ENCODE data around the gene GMEB2. TPM values are rescaled to one million over a fixed set of nuclear protein-coding genes. Genes with fewer than 3 reads are reported as not detected.
A peak's percentile ranks its signal among the peaks of the same experiment; 100 is the strongest.

Gene GMEB2
- total RNA-seq, 1 experiment from 2014 or later = 14.3 TPM

DNA sequence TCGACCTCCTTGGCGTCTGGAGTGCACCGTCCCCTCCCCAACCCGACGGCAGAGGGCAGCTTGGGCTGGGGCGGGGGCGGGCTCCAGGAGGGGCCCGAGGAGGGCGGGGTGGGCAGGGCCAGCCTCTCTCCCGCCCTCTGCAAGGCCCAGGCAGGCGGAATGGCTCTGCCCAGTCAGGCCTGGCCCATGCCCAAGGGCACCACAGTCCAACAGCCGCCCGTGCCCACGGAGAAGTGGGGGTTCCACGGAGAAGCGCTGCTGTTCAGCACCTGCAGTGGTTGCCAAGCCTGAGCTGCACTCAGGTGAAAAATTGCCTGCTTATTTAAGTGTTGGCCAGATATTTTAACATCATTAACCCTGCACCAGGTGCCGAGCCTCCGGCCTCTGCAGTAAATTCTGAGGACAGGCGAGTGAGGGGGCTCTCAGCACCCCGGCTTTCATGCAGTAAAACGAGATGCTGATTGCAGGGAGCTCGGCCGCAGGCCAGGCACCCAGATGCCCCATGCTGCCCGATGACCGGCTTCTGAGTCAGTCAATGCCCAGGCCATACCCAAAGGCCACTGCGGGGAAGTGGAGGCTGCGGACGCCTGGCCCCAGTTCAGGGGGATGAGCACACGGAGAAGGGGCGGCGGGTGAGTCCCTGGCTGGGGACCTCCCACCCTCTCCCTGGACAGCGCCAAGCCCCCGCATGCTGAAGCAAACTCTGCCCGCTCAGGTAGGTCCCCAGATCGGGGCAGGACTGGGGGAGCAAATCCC is 79.0 kb downstream of the GMEB2 start, which contains the start of gene SRMS:
Gene SRMS, minus strand, starts transcription at position 25 of the 756 bp plus-strand sequence. CDS start 286 bp downstream, outside the sequence.
- no peak within 1 kb of the TSS for H2AFZ ChIP-seq (ENCODE audit: low read length)
- no peak within 1 kb of the TSS for H2BK120ac ChIP-seq (ENCODE audit: low read depth, low read length, poor library complexity, severe bottlenecking)
- H3K23me2 ChIP-seq (ENCODE audit: insufficient read length, low read depth, low read length, poor library complexity, severe bottlenecking) = peaks cover 4% of the 10 kb centered on the region
- WGBS (ENCODE audit: extremely low coverage, insufficient read length, low lambda C conversion rate) = no CpG with 5 or more reads among the region's 35 CpGs
- no peak within 1 kb of the TSS for H2AK5ac ChIP-seq (ENCODE audit: insufficient read length, low read length)
- Mint-ChIP-seq H3K9me3 (no peaks in the 10 kb centered on the region), H3K27me3 (ENCODE audit: low read depth) (no peaks in the 10 kb centered on the region), H3K36me3 (ENCODE audit: insufficient read depth in 1 of 3, low read depth in 3 of 3) (no peaks in the 10 kb centered on the region; a peak in 1 of 7 replicates), H3K4me3 (no peak within 1 kb of the TSS), H3K27ac (no peak within 1 kb of the TSS), H3K4me1 (peaks cover 21 to 40% of the 10 kb centered on the region in 2 experiments)
- no peak within 1 kb of the TSS for H2BK12ac ChIP-seq (ENCODE audit: insufficient read length, low read depth, low read length)
- H4K8ac ChIP-seq (replicated peaks; ENCODE audit: insufficient read length, low read depth, low read length) = no peak within 1 kb of the TSS
- H3K23ac ChIP-seq (ENCODE audit: insufficient read length, low read depth, low read length) = no peak within 1 kb of the TSS
- H2BK5ac ChIP-seq (ENCODE audit: insufficient read length, low read length) = no peak within 1 kb of the TSS
- no peaks in the 10 kb centered on the region for H3K79me2 ChIP-seq (ENCODE audit: insufficient read depth, low read length)
- no peak within 1 kb of the TSS for H3K27ac ChIP-seq (ENCODE audit: insufficient read length, low read depth, low read length)
- H3K4me1 ChIP-seq (ENCODE audit: insufficient read depth, low read length) = no peaks in the 10 kb centered on the region; the same call in 1 of the 2 replicates
- no peak within 1 kb of the TSS for H3K4ac ChIP-seq (ENCODE audit: low read depth, low read length)
- H3K56ac ChIP-seq (ENCODE audit: insufficient read length, low read depth, low read length) = no peak within 1 kb of the TSS
- H3K79me1 ChIP-seq (ENCODE audit: insufficient read depth, low read depth, low read length, poor library complexity, severe bottlenecking) = no peaks in the 10 kb centered on the region
- no peak within 1 kb of the TSS for H3T11ph ChIP-seq (ENCODE audit: low read length)
- H4K20me1 ChIP-seq (ENCODE audit: control insufficient read depth, insufficient read depth, insufficient read length) = peaks cover 3% of the 10 kb centered on the region
- H3K9ac ChIP-seq (ENCODE audit: extremely low read depth, insufficient read length, low read length) = no peak within 1 kb of the TSS
- no peak within 1 kb of the TSS for H2BK20ac ChIP-seq (ENCODE audit: low read depth, low read length, poor library complexity, severe bottlenecking)
- H4K91ac ChIP-seq (ENCODE audit: insufficient read length, low read depth, low read length) = no peak within 1 kb of the TSS
- H3K14ac ChIP-seq (ENCODE audit: insufficient read depth, low read length) = no peak within 1 kb of the TSS; the same call in 1 of the 2 replicates
- H2BK15ac ChIP-seq (ENCODE audit: low read depth, low read length) = no peak within 1 kb of the TSS
- no peaks in the 10 kb centered on the region for H3K27me3 ChIP-seq (ENCODE audit: insufficient read depth, low read length)
- TF ChIP-seq, protein P1, sequence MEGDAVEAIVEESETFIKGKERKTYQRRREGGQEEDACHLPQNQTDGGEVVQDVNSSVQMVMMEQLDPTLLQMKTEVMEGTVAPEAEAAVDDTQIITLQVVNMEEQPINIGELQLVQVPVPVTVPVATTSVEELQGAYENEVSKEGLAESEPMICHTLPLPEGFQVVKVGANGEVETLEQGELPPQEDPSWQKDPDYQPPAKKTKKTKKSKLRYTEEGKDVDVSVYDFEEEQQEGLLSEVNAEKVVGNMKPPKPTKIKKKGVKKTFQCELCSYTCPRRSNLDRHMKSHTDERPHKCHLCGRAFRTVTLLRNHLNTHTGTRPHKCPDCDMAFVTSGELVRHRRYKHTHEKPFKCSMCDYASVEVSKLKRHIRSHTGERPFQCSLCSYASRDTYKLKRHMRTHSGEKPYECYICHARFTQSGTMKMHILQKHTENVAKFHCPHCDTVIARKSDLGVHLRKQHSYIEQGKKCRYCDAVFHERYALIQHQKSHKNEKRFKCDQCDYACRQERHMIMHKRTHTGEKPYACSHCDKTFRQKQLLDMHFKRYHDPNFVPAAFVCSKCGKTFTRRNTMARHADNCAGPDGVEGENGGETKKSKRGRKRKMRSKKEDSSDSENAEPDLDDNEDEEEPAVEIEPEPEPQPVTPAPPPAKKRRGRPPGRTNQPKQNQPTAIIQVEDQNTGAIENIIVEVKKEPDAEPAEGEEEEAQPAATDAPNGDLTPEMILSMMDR (conservative IDR thresholded peaks at IDR 0.05) = peak; percentile 24; the same call in 1 of the 3 replicates
- no peak within 1 kb of the TSS for H3K4me2 ChIP-seq (ENCODE audit: insufficient read depth, insufficient read length, low read length)
- DNase-seq = peak; percentile 73
- no peak within 1 kb of the TSS for H3K18ac ChIP-seq (ENCODE audit: insufficient read length, low read depth, low read length)
- no peaks in the 10 kb centered on the region for H3K9me3 ChIP-seq (ENCODE audit: control insufficient read depth, low read depth, low read length)
- no peak within 1 kb of the TSS for H4K5ac ChIP-seq (ENCODE audit: insufficient read length, low read depth, low read length)
